CD8-positive, alpha-beta memory T cell (primary cell): ENCODE results near the gene SPATA20. TPM values are rescaled to one million over a fixed set of nuclear protein-coding genes. Genes with fewer than 3 reads are reported as not detected.

Source experiments
- CTCF ChIA-PET: fragments of 350-600 bp; sonication (Branson Sonifier 250); formaldehyde crosslinking; loops from one replicate; lab custom pipeline; 2021; ENCODE audit warnings: antibody characterized with exemption; lab: Charles Lee
- POLR2A ChIA-PET: fragments of 350-600 bp; sonication (Branson Sonifier 250); formaldehyde crosslinking; loops from one replicate; lab custom pipeline; 2021; ENCODE audit warnings: antibody characterized with exemption; lab: Charles Lee
- DNase-seq, 5 donors: peaks; one replicate each; pipeline versions ENCODE4 v3.0.0 to v3.0.0-alpha.2; 2020 to 2022; ENCODE audit warnings: mixed read lengths in 1 of 5
- H3K27ac ChIP-seq: one replicate; pipeline ENCODE4 v1.7.0; 2013; ENCODE audit warnings: low read depth, mild to moderate bottlenecking, low read length, moderate library complexity
- H3K27me3 ChIP-seq: 2 replicates; pipeline ENCODE4 v1.7.0; 2013; ENCODE audit warnings: low read length, mild to moderate bottlenecking; ENCODE audit not compliant: insufficient read depth, poor library complexity, severe bottlenecking
- H3K36me3 ChIP-seq: 2 replicates; pipeline ENCODE4 v1.7.0; 2013; ENCODE audit warnings: mild to moderate bottlenecking, low read length, moderate library complexity; ENCODE audit not compliant: insufficient read depth
- H3K4me1 ChIP-seq: 2 replicates; pipeline ENCODE4 v1.7.0; 2013; ENCODE audit warnings: mild to moderate bottlenecking, low read length, moderate library complexity; ENCODE audit not compliant: insufficient read depth
- H3K4me3 ChIP-seq: 2 replicates; pipeline ENCODE4 v1.7.0; 2013; ENCODE audit warnings: mild to moderate bottlenecking, low read length
- H3K9me3 ChIP-seq: 2 replicates; pipeline ENCODE4 v1.7.0; 2013; ENCODE audit warnings: mild to moderate bottlenecking, low read length
- H3K27ac Mint-ChIP-seq, 8 donors: one replicate each; pipeline ENCODE4 v1.8.0; 2020 to 2021; ENCODE audit warnings: mixed read lengths in 8 of 8, mild to moderate bottlenecking in 6 of 8, inconsistent platforms in 3 of 8, moderate library complexity in 3 of 8
- H3K27me3 Mint-ChIP-seq, 2 donors: one replicate each; pipeline ENCODE4 v1.8.0; 2020 to 2021; ENCODE audit warnings: mixed read lengths in 2 of 2, mild to moderate bottlenecking in 1 of 2, moderate library complexity in 1 of 2
- H3K36me3 Mint-ChIP-seq, 3 donors: one replicate each; pipeline ENCODE4 v1.8.0; 2020 to 2021; ENCODE audit warnings: mixed read lengths in 3 of 3, inconsistent platforms in 1 of 3, mild to moderate bottlenecking in 1 of 3
- H3K4me1 Mint-ChIP-seq, 3 donors: one replicate each; pipeline ENCODE4 v1.8.0; 2020 to 2021; ENCODE audit warnings: mixed read lengths in 3 of 3, inconsistent platforms in 1 of 3, mild to moderate bottlenecking in 1 of 3
- H3K4me3 Mint-ChIP-seq, 7 donors: one replicate each; pipeline ENCODE4 v1.8.0; 2020 to 2021; ENCODE audit warnings: mixed read lengths in 7 of 7, mild to moderate bottlenecking in 6 of 7, moderate library complexity in 4 of 7, inconsistent platforms in 2 of 7
- H3K9me3 Mint-ChIP-seq, 5 donors: one replicate each; pipeline ENCODE4 v1.8.0; 2020 to 2022; ENCODE audit warnings: mixed read lengths in 5 of 5, mild to moderate bottlenecking in 3 of 5, moderate library complexity in 2 of 5, inconsistent platforms in 1 of 5
- polyA plus RNA-seq: library from polyadenylated mRNA; unstranded; fragments of 300-500 nt; fragmentation: Illumina TruSeq; gene quantifications from one replicate; pipeline ENCODE4 v1.2.3, GENCODE V29; 2021
- total RNA-seq, 2 experiments: library from RNA; stranded (reverse); gene quantifications; one replicate each; pipeline ENCODE4 v1.2.3, GENCODE V29; 2021

The SPATA20 gene
- total and polyA plus RNA-seq, 3 experiments from 2014 or later = 11.0 to 42.9 (median 34.7) TPM

DNA sequence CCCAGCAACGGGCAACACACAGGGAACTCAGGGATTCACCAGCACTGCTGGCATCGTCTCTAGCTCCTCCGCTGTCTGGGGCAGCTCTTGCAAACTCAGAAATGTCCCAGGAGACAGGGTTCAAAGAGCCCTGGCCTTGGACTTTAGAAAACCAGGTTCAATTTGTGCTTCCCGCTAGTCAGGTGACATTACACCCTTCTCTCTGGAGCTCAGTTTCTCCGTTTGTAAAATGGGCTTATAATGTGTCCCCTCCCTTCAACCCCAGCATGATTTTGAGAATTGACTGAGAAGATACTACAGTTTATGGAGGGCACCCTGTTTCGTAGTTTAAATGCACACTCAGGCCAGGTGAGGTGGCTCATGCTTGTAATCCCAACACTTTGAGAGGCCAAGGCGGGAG is 40.7 kb upstream of the SPATA20 start:
- H3K36me3 Mint-ChIP-seq = no peaks in the 10 kb centered on the region
- H3K4me1 ChIP-seq = peaks cover 16% of the 10 kb centered on the region
- H3K9me3 Mint-ChIP-seq = no peaks in the 10 kb centered on the region

DNA sequence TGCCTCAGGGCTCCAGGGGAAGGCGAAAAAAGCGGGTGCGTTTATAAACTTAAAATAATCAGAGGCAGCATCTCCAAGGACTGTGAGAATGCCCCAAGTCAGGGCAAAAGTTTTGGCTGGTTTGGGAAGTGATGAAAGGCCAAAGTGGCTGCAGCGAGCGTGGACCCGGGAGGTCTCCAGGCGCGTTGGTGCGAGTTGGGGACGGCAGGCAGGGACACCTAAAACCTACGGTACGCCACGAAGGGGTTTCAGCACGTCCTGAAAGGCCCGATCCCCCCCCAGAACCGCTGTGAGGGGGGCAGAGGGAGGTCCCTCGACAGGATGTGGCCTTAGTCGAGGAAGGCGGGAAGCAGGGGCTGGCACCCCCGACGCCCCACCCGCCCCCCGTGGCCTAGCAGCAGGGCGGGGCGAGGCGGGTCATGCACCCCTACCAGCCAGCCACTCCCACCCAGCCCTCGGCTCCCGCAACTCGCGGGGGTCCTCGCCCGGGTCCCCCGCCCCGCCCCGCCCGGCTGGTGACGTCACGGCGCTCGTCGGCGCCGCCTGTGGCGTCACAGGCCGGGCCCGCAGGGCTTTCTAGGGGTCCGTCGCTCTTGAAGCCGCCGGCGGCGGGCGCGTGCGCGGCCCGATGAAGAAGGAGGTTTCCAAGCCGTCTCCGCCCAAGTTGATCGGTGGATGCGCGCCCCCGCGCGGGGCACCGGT is 39.0 kb upstream of the SPATA20 start, which contains the start of gene MYCBPAP:
TSS of gene MYCBPAP (plus strand) at position 569 of the 702 bp plus-strand sequence. CDS start 236 bp downstream, outside the sequence.
- Histone ChIP-seq H3K27me3 (no peaks in the 10 kb centered on the region), H3K9me3 (no peaks in the 10 kb centered on the region), H3K4me3 (peak within 1 kb of the TSS; percentile 84), H3K4me1 (peaks cover 20% of the 10 kb centered on the region), H3K27ac (peak within 1 kb of the TSS; percentile 73), H3K36me3 (no peaks in the 10 kb centered on the region)
- ChIA-PET POLR2A (no interaction called here), CTCF (no interaction called here)
- DNase-seq = peak; percentile 75 to 88 (median 80)
- peak within 1 kb of the TSS; percentile 66 to 98 (median 95) for H3K27ac Mint-ChIP-seq
- peak within 1 kb of the TSS; percentile 84 to 94 (median 89) for H3K4me3 Mint-ChIP-seq
- H3K27me3 Mint-ChIP-seq = peaks cover 0 to 3% of the 10 kb centered on the region in 2 donors
- no peaks in the 10 kb centered on the region for H3K9me3 Mint-ChIP-seq
- peaks cover 29 to 34% (median 33%) of the 10 kb centered on the region in 3 donors for H3K4me1 Mint-ChIP-seq
- H3K36me3 Mint-ChIP-seq = no peaks in the 10 kb centered on the region

More for the DNA sequence above, 40.7 kb upstream of the SPATA20 start:
- Mint-ChIP-seq H3K4me1 (peaks cover 24 to 29% (median 29%) of the 10 kb centered on the region in 3 donors), H3K27ac (peak overlapping the region in 5 of 8 donors; percentile 11 to 75 (median 35)), H3K27me3 (no peaks in the 10 kb centered on the region), H3K4me3 (peak overlapping the region in 1 of 7 donors; percentile 43)
- CTCF ChIA-PET = interaction anchor here (1.3 to 1.6 kb wide), 2 partner anchors 109 to 144 kb away, joined by 3 to 5 read pairs; partner anchors contain the start of gene LRRC59
- Histone ChIP-seq H3K36me3 (no peaks in the 10 kb centered on the region), H3K27ac (no peak overlapping the region), H3K4me3 (no peak overlapping the region), H3K27me3 (no peaks in the 10 kb centered on the region), H3K9me3 (no peaks in the 10 kb centered on the region)
- no peak for DNase-seq
- POLR2A ChIA-PET = no interaction called here

DNA sequence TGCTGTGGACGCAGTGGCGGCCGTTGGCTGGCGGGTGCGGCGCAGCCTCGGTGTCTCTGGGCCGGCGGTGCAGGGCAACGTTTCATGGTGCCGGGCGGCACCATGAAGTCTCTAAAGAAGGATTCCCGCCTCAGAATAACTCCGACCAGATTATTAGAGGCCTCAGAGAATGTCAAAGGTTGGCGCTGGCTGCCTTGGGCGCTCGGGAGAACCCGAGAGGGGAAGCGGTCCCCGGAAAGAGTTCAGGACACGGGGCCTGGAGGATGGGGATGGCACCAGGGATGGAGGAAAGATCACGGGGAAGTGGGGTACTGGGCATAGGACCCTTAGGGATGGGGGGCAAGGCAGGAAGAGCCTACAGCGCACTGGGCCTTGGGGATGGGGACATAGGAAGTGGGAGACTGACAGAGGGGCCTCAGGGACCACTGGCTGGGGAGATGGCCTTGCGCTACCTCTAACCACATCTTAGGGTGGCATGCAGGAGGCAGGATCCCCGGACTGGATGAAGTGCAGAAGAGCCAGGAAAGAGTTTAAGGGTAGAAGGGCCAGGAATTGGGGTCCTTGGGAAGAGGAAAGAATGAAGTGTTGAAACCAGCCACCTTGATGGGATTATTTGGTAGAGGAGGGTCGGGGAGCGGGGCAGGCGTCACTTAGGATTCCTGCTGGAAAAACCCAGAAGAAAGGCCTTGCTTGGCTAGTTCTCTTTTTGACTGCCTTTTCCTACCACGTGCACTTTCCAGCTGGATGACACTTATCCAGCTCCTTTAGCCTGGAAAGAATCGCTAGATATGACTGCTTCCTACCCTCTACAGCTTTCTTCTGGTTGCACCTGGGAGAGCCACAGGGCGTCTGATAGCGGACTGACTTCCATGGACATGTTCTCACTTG is 38.2 kb upstream of the SPATA20 start:
- peak overlapping the region; percentile 58 to 98 (median 90) for H3K27ac Mint-ChIP-seq
- POLR2A ChIA-PET = no interaction called here
- peak overlapping the region; percentile 80 to 94 (median 89) for H3K4me3 Mint-ChIP-seq
- H3K4me1 Mint-ChIP-seq = peaks cover 27 to 34% (median 33%) of the 10 kb centered on the region in 3 donors
- Histone ChIP-seq H3K9me3 (no peaks in the 10 kb centered on the region), H3K36me3 (no peaks in the 10 kb centered on the region), H3K27me3 (no peaks in the 10 kb centered on the region), H3K4me3 (peak overlapping the region; percentile 84), H3K27ac (peak overlapping the region; percentile 73), H3K4me1 (peaks cover 20% of the 10 kb centered on the region)
- no peaks in the 10 kb centered on the region for H3K36me3 Mint-ChIP-seq
- CTCF ChIA-PET = interaction anchor here (0.7 to 1.4 kb wide), 3 partner anchors 29 to 210 kb away, joined by 3 to 5 read pairs (median 3); partner anchors contain the start of gene LRRC59
- H3K27me3 Mint-ChIP-seq = peaks cover 0 to 3% of the 10 kb centered on the region in 2 donors
- no peaks in the 10 kb centered on the region for H3K9me3 Mint-ChIP-seq
- no peak for DNase-seq

DNA sequence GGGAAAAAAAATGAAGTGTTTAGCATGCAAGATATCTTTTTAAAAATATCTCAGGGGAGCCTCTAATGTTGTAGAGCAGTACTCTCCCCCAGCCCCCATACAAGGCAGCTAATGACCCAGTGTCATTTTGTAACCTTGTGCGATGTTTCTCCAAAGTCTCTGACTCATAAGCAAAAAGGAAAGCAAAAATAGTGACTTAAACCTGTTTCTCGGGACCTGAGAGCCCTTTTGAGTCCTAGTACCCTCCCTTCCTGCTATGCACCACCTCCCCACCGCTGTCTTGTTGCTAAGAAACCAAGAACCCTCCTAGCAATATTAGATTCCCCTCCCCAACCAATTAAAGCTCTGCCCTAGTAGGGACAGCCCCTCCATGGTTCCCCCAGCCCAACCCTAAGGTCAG is 35.9 kb upstream of the SPATA20 start:
- Mint-ChIP-seq H3K4me3 (peak overlapping the region; percentile 8 to 67 (median 51)), H3K27ac (peak overlapping the region in 7 of 8 donors; percentile 34 to 87 (median 58)), H3K36me3 (no peaks in the 10 kb centered on the region), H3K27me3 (peaks cover 0 to 3% of the 10 kb centered on the region in 2 donors), H3K4me1 (peaks cover 27 to 34% (median 33%) of the 10 kb centered on the region in 3 donors), H3K9me3 (no peaks in the 10 kb centered on the region)
- Histone ChIP-seq H3K27me3 (no peaks in the 10 kb centered on the region), H3K27ac (no peak overlapping the region), H3K4me1 (peaks cover 14% of the 10 kb centered on the region), H3K9me3 (no peaks in the 10 kb centered on the region), H3K4me3 (no peak overlapping the region), H3K36me3 (no peaks in the 10 kb centered on the region)
- CTCF ChIA-PET = interaction anchor here (1.4 to 1.5 kb wide), 2 partner anchors 9 to 26 kb away, joined by 3 to 4 read pairs; no protein-coding TSS in a partner anchor
- POLR2A ChIA-PET = no interaction called here
- peak in 2 of 5 donors; percentile 31 to 67 for DNase-seq

DNA sequence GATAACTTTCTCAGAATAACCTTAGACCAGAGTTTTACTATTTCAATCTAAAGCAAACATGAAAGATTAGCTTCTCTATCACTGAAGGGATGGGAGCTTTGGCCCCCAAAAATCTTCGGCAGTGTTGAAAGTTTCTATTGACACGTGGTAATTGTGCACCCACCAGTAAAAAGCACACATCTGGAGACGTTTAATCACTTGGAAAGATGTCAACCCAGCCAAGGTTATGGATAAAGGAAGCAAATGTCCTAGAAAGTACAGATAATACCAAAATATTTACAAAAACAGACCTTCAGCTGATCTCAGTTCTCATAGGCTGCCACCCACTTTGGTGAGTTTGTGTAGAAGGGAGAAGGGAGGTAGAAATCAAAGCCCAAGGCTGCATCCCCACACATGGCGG is 33.5 kb upstream of the SPATA20 start:
- Mint-ChIP-seq H3K4me1 (peaks cover 21 to 28% (median 28%) of the 10 kb centered on the region in 3 donors), H3K27me3 (peaks cover 0 to 3% of the 10 kb centered on the region in 2 donors), H3K27ac (no peak overlapping the region), H3K9me3 (no peaks in the 10 kb centered on the region), H3K36me3 (no peaks in the 10 kb centered on the region), H3K4me3 (no peak overlapping the region)
- Histone ChIP-seq H3K4me3 (no peak overlapping the region), H3K9me3 (no peaks in the 10 kb centered on the region), H3K4me1 (peaks cover 13% of the 10 kb centered on the region), H3K27me3 (no peaks in the 10 kb centered on the region), H3K36me3 (no peaks in the 10 kb centered on the region), H3K27ac (no peak overlapping the region)
- CTCF ChIA-PET = no interaction called here
- no peak for DNase-seq
- POLR2A ChIA-PET = no interaction called here

DNA sequence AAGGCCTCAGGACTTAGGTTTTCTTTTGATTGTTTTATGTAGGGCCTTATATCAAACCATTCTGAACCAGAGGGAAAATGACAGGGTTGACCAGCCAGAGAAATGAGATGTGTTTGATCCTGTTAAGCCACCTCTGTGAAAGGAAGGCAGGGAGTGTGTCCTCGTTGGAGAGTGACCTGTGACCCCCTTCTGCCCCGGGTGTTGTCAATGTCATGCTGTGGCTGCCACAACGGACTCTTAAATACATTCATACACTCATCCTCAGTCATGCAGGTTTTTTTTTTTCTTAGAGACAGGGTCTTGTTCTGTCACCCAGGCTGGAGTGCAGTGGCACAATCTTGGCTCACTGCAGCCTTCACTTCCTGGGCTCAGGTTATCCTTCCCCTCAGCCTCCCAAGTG is 32.6 kb upstream of the SPATA20 start:
- Mint-ChIP-seq H3K27ac (peak overlapping the region in 1 of 8 donors; percentile 2), H3K4me1 (peaks cover 15 to 20% (median 19%) of the 10 kb centered on the region in 3 donors), H3K27me3 (peaks cover 2 to 3% of the 10 kb centered on the region in 2 donors), H3K9me3 (no peaks in the 10 kb centered on the region), H3K36me3 (no peaks in the 10 kb centered on the region), H3K4me3 (no peak overlapping the region)
- Histone ChIP-seq H3K27me3 (no peaks in the 10 kb centered on the region), H3K27ac (no peak overlapping the region), H3K36me3 (no peaks in the 10 kb centered on the region), H3K4me1 (peaks cover 6% of the 10 kb centered on the region), H3K4me3 (no peak overlapping the region), H3K9me3 (no peaks in the 10 kb centered on the region)
- POLR2A ChIA-PET = no interaction called here
- CTCF ChIA-PET = no interaction called here
- DNase-seq = no peak

DNA sequence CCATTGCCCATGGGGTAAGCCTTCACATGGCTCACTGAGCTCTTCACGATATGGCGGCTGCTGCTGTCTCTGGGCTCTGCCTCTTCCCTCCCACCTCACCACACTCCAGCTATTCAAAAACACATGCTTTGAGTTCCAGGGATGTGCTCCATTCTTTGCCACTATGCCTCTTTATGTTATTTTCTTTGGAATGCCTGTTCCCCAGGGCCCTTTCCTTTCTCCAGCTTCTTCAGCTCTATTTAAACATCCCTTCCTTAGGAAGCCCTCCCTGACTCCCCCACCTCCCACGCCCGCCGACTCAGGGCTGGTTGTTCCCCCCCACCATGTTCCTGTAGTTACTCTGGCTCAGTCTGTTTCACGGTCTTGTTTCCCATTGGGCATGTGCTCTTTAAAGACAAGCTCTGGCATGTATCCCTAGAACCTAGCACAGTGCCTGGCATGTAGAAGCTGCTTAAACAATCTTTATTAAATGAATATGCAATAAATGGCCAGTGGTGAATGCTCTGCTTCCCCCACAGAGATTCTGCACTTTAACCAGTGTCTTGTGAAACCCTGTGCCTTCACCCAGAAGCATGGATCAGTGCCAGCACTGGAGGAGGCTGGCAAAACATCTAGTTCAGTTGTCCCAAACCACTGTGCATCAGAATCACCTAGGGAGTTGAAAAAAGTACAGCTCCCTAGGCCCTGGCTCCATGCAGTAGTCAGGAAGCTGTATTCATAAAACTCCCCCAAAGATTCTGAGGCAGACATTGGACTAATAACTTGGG is 31.9 kb upstream of the SPATA20 start:
- H3K27me3 Mint-ChIP-seq = peaks cover 2 to 3% of the 10 kb centered on the region in 2 donors
- Histone ChIP-seq H3K4me3 (no peak overlapping the region), H3K9me3 (no peaks in the 10 kb centered on the region), H3K27ac (no peak overlapping the region), H3K36me3 (no peaks in the 10 kb centered on the region), H3K4me1 (peaks cover 6% of the 10 kb centered on the region), H3K27me3 (no peaks in the 10 kb centered on the region)
- peak overlapping the region in 1 of 7 donors; percentile 40 for H3K4me3 Mint-ChIP-seq
- ChIA-PET CTCF (no interaction called here), POLR2A (no interaction called here)
- no peaks in the 10 kb centered on the region for H3K36me3 Mint-ChIP-seq
- no peaks in the 10 kb centered on the region for H3K9me3 Mint-ChIP-seq
- DNase-seq = no peak
- peak overlapping the region in 1 of 8 donors; percentile 16 for H3K27ac Mint-ChIP-seq
- H3K4me1 Mint-ChIP-seq = peaks cover 11 to 14% (median 13%) of the 10 kb centered on the region in 3 donors
